NCI-H524 treated with DMSO at 0.1 percent for 48 hours (cell line): ENCODE results near the gene HIVEP1.

Source experiments
- DNase-seq: peaks from one replicate; lab custom pipeline; 2025; lab: John Stamatoyannopoulos, UW

HIVEP1 gene

GRCh38 chr6:12051861-12052368, 39.8 kb downstream of the HIVEP1 start:
- DNase-seq = no peak

- DNase-seq = no peak
These were observed 46.3 kb downstream of the HIVEP1 start for GRCh38 chr6:12058172-12058961.

GRCh38 chr6:12060780-12061609, 48.9 kb downstream of the HIVEP1 start:
- DNase-seq = no peak

GRCh38 chr6:12062605-12063004, 50.5 kb downstream of the HIVEP1 start:
- DNase-seq = no peak

GRCh38 chr6:12064131-12064530, 52.0 kb downstream of the HIVEP1 start:
- DNase-seq = no peak

GRCh38 chr6:12064538-12065071, 52.5 kb downstream of the HIVEP1 start:
- no peak for DNase-seq

- no peak for DNase-seq
These were observed 53.4 kb downstream of the HIVEP1 start for GRCh38 chr6:12065321-12066140.

GRCh38 chr6:12066297-12066696, 54.2 kb downstream of the HIVEP1 start:
- DNase-seq = no peak

GRCh38 chr6:12068899-12069557, 56.9 kb downstream of the HIVEP1 start:
- DNase-seq = no peak

- DNase-seq = no peak
These were observed 57.9 kb downstream of the HIVEP1 start for GRCh38 chr6:12069891-12070529.

GRCh38 chr6:12071064-12071615, 59.0 kb downstream of the HIVEP1 start:
- no peak for DNase-seq

- no peak for DNase-seq
These were observed 63.0 kb downstream of the HIVEP1 start for GRCh38 chr6:12075067-12075563.

- DNase-seq = no peak
These were observed 65.1 kb downstream of the HIVEP1 start for GRCh38 chr6:12077021-12077710.

- DNase-seq = no peak
These were observed 65.9 kb downstream of the HIVEP1 start for GRCh38 chr6:12078014-12078413.

GRCh38 chr6:12081771-12082170, 69.7 kb downstream of the HIVEP1 start:
- DNase-seq = no peak

- DNase-seq = no peak
These were observed 70.3 kb downstream of the HIVEP1 start for GRCh38 chr6:12082368-12082767.

GRCh38 chr6:12083302-12083701, 71.2 kb downstream of the HIVEP1 start:
- DNase-seq = no peak

- DNase-seq = no peak
These were observed 71.7 kb downstream of the HIVEP1 start for GRCh38 chr6:12083763-12084162.

- DNase-seq = no peak
These were observed 72.6 kb downstream of the HIVEP1 start for GRCh38 chr6:12084681-12085080.

- DNase-seq = no peak
These were observed 76.4 kb downstream of the HIVEP1 start for GRCh38 chr6:12088531-12088930.
